Left forelimb (tissue), 1 donor: ENCODE measurements around the gene DUS3L.
"Not testable (repeated sequence)": the region's sequence is repeated elsewhere in the genome, so short reads cannot be mapped to it uniquely, and the experiment has no call there.

ENCODE experiments used
- DNase-seq: peaks from one replicate; pipeline ENCODE4 v3.0.0-alpha.2; 2018; ENCODE audit warnings: low spot score

The DUS3L gene

DNA sequence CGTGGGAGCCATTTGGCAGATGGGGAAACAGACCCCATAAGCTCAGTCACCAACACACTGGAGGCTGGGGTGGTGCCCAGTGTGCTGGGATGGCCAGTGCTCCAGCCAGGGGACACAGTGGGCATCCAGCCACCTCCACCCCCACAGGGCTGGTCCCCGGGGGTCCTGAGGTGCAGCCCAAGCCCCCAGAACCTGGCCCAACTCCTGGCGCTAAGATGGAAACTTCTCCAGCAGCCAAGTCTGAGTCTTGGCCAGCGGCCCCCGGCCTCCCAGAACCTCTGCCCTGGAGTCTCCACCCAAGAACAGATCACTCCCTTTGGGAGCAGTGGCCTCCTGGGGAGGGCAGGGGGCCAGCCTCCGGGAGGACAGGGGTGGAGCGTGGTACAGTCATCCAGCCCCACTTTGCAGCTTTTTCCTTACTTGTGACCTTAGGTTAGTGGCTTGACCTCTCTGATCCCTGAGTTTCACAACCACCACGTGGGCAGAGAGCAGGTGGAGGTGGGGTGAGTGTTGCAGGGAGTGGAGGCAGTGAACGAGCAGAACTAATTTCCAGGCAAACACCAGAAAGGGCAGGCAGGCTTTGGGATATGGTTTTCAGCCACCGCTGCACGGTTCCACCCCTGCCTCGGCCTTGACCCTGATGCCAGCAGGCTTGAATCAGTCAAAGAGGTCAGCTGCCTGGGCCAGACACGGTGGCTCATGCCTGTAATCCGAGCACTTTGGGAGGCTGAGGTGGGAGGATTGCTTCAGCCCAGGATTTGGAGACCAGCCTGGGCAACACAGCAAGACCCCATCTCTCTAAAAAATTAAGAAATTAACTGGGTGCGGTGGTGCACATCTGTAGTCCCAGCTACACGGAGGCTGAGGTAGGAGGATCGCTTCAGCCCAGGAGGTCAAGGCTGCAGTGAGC is 9.7 kb upstream of the DUS3L start:
- peak; percentile 60 for DNase-seq

DNA sequence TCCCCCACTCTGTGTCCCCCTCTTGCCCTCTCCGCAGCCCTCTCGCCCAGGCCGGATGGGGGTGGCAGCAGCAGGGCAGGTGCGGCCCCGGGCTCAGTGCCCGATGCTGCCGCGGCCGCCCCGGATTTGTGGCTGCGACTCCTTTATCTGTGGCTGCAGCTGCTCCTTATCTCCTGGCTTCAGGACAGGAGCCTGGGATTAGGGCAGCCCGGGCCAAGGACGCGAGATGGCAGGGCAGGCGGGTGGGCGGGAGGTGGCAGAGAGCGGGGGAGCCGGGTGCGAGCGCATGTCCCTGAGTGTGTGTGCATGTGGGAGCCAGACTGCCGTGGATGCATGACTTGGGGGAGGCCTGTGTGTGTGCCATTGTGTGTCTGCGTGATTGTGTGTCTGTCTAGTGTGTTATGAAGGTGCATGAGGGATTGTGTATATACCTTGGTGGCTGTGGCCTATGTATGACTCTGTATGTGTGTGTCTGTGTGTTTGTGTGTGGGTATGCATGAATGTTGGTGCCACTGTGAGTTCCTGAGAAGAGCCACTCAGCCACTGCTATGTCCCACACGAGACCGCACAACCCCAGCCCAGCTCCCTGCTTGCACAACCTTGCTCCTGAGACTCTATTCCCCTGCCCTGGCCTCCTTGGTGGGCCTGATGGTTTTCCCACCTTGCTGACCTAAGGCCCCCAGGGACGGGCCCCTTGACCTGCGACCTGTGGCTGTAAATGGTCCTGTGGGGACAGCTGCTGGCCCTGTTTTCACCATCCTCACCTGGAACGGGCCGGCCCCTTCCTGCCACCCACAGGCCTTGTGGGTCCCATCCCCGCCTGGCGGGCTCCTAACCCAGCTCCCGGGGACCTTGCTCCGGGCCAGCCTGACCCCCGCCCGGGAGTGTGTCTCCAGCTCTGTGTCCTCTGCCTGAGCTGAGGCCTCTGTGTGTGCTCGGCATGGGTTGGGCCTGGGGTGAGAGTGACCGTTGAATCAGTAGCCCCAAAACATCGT is 8.6 kb upstream of the DUS3L start:
- no peak for DNase-seq

DNA sequence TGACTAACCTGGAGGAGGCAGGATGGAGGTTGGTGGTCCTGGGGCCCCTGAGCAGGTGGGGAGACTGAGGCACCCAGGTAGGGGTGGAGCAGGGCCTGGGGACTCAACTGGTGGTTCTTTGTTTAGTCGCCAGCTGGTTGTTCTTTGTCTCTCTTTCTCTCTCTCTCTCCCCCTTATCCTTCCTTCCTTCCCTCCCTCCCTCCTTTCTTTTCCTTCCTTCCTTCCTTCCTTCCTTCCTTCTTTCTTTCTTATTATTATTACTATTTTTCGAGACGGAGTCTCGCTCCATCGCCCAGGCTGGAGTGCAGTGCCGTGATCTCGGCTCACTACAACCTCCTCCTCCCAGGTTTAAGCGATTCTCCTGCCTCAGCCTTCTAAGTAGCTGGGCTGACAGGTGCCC is 7.3 kb upstream of the DUS3L start:
- no peak for DNase-seq

DNA sequence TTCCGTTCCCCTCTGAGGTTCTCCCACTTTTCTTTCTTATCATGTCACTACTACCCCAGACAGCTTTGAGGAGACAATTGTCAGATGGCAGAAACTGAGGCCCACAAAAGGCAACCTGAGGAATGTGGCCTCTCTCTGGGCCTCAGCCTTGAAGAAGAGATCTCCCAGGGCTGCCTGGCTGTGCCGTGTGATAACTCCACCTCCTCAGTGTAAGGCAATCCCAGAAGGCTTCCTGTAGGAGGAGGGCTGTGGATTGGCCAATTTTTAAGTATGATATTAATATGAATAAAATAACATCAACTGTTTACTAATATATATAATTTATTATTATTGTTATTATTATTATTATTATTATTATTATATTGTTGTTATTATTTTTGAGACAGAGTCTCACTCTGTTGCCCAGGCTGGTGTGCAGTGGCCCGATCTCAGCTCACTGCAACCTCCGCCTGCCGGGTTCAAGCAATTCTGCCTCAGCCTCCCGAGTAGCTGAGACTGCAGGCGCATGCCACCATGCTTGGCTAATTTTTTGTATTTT is 4.5 kb upstream of the DUS3L start:
- no peak for DNase-seq

DNA sequence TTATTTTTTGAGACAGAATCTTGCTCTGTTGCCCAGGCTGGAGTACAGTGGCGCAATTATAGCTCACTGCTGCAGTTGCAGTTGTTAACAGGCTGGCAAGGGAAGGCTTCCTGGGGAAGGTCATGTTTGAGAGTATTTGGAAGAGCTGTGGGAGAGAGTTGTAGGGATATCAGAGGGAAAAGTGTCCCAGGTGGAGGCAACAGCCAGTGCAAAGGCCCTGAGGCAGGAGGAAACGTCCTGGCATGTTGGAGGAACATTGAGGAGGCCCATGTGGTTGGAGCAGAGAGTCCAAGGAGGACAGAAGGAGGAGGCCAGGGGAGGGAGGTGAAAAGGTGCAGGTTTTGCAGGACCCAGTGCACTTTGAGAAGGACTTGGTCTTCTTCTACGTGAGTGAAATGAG is 2.2 kb upstream of the DUS3L start:
- DNase-seq, result no peak

DNA sequence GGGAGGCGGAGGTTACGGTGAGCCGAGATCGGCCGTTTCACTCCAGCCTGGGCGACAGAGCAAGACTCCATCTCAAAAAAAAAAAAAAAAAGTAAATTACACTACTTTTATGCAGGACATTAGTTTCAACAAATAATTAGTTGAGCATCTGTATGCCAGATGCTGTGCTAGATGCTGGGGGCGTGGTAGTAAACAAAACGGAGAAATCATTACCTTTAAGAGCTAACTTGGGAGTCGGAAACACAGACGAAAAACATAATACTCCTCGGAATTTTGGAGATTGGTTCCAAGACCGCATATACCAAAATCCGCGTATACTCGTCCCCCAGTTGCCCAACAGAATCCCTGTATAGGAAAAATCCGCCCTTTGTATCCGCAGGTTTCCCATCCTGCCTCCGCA is 1.3 kb upstream of the DUS3L start:
- DNase-seq, result no peak

DNA sequence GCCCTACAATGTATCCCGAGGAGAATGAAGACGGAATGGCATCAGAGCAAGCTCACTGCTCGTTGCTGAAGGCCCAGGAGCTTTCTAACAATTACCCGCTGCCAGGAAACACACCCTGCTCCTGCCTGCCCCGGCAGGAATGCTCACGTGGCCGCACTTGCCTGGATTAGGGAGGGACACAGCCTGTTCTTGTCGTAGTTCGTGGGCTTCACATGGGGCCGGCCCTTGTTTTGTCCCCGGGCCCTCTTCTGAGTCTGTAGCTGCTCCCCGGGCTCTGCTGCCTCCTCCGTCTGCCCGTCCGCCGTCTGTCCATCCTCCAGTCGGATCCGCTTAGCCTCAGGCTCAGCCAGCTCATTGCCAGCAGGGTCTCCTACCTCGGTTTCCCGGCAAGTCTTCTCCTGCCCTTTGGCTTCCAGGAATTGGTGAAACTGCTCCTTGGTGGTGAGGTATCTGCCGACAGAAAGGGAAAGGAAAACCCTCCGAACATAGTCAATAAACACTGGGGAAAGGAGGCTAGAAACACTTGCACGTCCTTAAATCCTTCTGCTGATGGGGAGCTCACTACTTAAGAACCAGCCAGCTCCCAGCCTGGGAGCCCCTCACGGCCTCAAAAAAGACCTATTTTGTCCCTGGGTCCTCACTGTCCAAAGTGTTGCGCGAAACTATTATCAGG is 941 bp downstream of the DUS3L start:
- no peak for DNase-seq

DNA sequence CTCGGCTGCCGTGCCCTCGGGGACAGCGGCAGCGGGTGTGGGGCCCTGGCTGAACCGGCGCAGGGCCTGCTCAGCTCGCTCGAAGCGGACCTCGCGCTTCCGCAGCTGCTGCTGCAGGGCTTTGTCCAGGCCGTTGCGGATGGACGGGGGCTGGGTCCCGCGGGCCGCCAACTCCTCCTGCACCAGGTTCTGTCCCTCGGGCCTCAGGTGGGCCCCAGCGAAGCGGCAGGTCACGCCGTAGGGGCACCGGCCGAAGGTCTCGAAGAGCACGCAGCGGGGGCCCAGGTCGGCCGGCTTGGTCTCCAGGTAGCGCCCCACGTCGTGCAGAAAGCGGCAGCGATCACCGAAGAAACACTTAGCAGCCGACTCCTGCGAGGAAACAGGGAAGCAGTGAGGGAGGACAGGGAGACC is 1.6 kb downstream of the DUS3L start:
- DNase-seq, result no peak

DNA sequence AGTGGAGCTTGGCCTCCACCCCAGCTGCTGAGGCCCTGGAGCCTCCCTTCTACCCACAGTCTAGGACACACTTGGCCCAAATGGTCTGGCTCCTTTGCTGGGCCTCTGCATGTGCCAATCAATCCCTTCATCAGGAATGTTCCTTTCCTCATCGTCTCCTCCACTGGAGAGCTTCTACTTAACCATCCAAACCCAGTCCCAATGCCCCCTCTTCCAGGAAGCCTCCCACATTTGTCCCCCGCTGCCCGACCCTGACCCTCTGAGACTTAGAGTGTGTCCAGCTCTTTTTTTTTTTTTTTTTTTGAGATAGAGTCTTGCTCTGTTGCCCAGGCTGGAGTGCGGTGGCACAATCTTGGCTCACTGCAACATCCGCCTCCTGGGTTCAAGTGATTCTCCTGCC is 2.5 kb downstream of the DUS3L start:
- no peak for DNase-seq

DNA sequence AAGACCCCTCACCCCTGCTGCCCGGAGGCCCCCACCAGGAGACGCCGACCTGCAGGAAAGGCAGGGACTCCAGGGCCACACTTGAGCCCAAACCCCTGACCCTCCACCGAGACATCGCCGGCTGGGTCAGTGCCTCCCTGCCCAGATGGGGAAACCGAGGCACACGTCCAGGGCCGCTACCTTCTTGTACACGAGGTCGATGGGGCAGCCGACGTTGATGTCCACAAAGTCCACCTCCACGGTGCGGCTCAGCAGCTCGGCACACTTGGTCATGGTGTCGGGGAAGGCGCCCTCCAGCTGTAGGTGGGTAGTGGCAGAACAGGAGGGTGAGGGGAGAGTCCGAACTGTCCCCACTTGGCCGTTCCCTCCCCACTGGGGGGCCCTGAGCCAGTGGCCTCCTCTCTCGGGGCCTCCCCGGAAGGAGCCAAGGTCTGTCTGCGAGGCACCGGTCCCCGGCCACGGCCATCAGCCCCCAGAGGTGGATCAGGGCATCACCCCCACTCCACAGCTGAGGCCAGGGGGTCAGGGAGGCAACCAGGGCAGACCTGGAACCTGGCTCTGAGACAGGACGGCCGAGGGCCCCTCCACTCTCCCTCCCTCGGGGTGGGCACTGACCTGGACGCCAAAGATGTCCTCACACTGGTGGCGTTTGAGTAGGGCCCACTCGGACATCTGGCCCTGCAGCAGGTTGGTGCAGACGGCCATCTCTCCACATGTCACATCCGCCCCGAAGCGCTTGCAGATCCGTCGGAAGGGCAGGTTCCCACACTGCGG is 3.4 kb downstream of the DUS3L start:
- DNase-seq, result no peak

DNA sequence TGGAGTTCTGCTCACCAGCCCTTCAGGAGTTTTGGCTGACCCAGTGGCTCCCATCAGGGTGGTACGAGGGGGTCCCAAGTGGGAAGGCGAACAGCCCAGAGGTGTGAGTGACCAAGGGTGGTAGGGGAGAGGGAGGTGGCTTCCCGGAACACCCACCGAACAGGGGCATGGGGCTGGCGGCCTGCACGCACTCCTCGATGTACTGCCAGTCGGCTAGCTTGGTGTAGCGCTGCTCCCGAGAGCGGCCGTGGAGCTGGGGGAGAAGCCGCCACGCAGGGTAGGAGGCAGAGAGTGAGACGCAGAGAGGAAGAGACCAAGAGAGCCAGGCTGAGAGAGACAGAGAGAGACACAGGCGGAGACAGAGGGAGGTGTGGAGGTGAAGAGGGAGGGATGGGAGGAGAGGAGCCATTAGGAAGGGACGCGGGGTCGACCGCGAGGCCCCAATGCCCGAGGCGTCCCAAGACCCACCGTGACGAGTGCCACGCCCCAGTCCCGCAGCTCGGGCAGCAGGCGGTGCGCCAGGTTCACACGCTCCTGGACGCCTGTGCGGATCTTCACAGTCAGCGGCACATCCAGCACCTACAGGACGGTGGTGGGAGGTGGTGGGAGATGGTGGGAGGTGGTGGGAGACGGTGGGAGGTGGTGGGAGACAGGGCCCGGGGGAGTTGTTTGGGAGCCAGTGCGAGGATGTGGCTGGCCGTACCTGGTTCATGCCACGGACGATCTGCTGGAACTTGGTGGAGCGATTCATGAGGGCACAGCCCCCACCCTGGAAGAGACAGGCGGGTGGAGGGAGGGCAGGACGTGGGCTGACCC is 4.2 kb downstream of the DUS3L start:
- no peak for DNase-seq

DNA sequence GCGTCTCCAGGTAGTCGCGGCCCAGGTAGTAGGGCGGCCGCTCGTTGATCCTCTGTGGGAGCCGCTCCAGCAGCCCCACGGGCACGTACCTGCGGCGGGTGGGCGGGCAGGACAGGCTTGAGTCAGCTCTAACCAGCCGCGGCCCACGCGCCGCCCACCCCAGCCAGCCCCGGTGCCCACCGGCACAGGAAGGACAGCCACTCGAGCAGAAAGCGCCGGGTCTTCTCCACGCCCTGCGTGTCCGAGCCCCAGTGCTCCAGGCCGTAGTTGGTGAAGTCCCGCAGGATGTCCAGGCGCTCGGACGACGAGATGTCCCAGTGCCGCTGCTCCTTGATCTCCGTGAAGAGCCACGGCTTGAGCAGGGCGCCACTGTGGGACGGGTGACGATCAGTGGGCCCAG is 5.5 kb downstream of the DUS3L start:
- no peak for DNase-seq

DNA sequence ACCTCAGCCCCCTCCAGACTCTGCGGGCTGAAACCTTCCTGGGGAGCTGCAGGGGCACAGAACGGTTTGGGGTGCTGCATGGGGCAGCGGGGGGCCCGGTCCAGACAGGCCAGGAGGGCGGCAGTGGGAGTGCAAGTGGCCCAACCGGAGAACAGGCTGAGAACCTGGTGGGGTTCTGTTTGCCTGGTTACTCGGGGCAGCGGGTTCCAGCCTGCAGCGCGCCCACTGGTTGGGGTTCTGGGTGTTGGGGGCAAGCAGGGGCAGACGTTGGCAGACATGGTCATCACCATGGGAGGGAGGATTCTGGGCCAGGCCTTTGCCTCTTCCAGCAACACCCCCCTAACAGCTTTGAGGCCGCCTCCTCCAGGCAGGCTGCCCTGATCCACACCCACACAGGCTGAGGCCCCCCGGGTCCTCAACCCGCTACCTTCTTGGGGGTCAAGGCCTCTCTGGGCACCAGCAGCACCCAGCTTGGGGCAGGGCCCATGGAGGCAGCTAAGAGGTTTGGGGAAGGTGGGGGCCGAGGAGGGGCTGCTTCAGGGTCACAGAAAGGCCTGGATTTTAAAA is 6.3 kb downstream of the DUS3L start, which contains the start of gene PRR22:
TSS of gene PRR22 (minus strand) at position 166 of the 567 bp plus-strand sequence. CDS start at position 80, 86 bp downstream.
- no peak for DNase-seq

DNA sequence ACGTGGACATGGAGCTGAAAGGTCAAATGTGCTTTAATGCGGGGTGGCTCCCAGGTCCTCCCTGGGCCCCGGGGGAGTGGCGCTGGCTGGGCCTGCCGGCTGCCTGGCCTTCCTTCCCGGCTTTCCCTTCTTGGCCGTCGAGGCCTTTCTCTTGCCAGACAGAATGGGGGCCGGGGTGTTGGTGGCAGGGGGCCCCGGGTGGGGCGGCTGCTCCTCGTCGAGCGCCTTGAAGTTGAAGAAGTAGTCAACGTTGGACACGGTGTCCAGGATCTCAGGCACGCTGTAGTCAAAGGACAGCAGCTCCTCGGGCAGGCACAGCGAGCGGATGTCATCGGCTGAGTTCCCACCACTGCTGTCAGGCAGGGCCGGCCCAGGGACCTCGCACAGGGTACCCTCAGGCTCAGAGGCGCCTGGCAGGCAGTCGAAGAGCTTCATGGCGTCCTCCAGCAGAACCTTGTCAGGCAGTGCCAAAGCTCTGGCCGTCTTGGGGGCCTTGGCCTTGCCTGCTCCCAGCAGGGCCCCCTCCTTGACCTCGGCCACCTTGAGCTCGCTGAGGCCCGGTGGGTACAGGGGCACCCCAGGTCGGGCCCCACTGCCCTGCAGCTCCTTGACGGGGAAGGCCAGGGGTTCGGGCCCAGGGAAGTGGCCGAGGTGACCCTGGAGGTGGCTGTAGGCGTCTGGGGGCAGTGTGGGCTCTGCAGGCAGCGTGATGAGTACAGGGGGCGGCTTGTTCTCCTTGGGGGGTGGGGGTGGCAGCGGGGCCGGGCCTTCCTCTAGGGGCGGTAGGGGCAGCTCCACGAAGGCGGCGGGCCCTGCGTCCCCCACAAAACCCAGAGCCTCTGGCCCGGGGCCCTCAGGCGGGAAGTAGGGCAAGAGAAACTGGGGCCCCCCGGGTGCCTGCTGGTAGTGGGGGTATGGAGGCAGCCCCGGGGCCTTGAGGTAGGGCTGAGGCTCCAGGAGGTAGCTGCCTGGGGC is 7.7 kb downstream of the DUS3L start:
- no peak for DNase-seq

DNA sequence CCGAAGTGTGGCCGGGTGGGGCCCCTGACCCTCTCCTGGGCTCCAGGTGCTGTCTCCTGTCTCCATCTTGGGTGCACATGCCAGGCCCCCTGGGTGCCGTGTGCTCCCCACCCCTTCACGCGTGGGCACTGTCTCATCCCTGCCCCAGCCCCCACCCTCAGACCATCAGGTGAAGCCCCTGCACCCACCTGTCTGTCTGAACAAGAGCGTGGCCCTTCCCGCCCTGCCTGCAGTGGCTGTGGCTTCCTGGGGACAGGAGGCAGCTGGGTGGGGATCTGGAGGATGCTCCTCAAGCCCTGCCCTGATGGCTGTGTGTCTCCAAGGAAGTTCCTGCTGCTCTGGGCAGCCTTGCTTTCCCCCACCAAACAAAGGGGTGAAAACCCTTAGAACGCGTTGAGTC is 8.6 kb downstream of the DUS3L start:
- no peak for DNase-seq

DNA sequence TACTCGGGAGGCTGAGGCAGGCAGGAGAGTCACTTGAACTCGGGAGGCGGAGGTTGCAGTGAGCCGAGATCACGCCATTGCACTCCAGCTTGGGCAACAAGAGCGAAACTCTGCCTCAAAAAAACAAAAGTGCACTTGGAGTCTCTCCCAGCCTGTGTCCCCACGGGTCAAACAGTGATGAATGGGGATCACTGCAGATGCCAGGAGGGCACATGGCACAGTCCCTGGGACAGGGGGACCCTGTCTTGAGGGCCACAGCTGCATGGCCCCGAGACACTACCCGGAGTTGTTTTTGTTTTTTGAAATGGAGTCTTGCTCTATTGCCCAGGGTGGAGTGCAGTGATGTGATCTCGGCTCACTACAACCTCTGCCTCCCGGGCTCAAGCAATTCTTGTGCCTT is 10.0 kb downstream of the DUS3L start:
- DNase-seq, result not testable (repeated sequence)

DNA sequence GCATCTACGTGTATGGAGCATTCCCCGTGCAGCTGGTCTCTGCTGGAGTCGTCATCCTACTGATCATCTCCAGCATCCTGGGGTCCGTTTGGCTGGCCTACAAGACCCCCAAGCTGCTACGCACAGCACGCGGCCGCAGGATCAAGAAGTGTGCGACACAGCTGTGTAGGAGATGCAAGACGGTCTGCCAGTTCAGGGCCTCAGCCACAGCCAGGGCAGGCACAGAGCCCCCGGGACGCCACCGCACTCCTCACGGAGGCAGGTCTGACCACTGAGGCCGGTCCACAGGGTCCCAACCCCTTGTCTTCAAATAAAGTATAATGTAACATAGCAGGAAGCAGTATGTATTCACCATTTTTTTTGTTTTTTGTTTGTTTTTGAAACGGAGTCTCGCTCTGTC is 12.6 kb downstream of the DUS3L start:
- no peak for DNase-seq

DNA sequence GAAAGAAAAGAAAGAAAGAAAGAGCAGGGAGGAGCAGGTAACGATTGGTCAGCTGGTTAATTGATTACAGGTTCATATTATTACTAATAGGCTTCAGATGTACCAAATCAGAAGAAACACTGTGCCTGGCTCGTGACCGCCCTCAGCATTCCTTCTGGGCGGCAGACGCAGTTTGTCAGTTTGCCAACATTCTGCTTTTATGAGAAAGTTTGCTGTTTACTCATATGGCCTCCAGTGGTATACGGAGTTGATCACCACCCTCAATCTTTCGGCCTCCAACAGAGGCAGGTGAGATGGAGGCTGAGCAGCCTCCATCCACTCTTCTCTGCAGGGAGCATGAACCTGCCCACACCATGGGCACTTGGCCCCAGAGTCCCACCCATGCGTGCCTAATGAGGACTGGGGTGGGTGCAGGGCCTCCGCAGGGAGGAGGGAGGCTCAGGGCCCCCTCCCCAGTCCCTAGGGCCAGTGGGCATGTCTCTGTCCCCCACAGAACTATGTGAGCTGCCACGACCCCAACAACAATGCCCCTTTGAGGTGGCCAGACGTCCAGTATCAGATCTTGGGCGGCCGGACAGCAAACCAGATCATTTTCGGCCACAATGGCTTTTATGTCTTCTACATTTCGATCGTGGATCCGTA is 15.2 kb downstream of the DUS3L start:
- no peak for DNase-seq
